Mucosa of descending colon (tissue), 3 donors: ENCODE data around the gene TPM1. TPM values are rescaled to one million over a fixed set of nuclear protein-coding genes. Genes with fewer than 3 reads are reported as not detected.

Source experiments
- ATAC-seq: fragments of 200-7000 bp; cut with Tn5 transposase; one replicate; pipeline ENCODE4 v1.9.1; 2020; ENCODE audit warnings: mild to moderate bottlenecking, moderate library complexity
- DNase-seq, 3 donors: peaks; one replicate each; pipeline ENCODE4 v3.0.0-alpha.2; 2020
- H3K36me3 ChIP-seq: fragments of 200-600 bp; one replicate; pipeline ENCODE4 v1.8.0; 2021; ENCODE audit warnings: low read depth, mild to moderate bottlenecking
- H3K4me1 ChIP-seq: fragments of 200-600 bp; one replicate; pipeline ENCODE4 v1.8.0; 2021; ENCODE audit warnings: low read depth, mild to moderate bottlenecking
- H3K4me3 ChIP-seq: fragments of 200-600 bp; one replicate; pipeline ENCODE4 v1.8.0; 2021; ENCODE audit warnings: mild to moderate bottlenecking
- H3K9me3 ChIP-seq: fragments of 200-600 bp; one replicate; pipeline ENCODE4 v1.8.0; 2021; ENCODE audit warnings: mild to moderate bottlenecking
- intact Hi-C, 2 donors: fragments of 100-400 bp; cut with DNase I in 1 of 2; cut with micrococcal nuclease in 1 of 2; formaldehyde crosslinking; loops; one replicate each; pipeline versions ENCODE4 v1.11.0 to v1.11.1; 2022; cut with DNase I, micrococcal nuclease
- total RNA-seq, 3 donors: library from RNA; stranded (reverse); fragmentation: NEBNext Ultra II Directional in 2 of 3; extraction: Animal tissue kit (Norgen Biotek cat#: 25700) in 2 of 3; gene quantifications; one replicate each; pipeline versions ENCODE4 v1.2.1 to v1.2.4, GENCODE V29; 2021 to 2023
- TF ChIP-seq, protein P1 (sequence below): fragments of 200-600 bp; IDR thresholded peaks from one replicate; pipeline ENCODE4 v1.8.0; 2022; ENCODE audit warnings: antibody characterized with exemption, mild to moderate bottlenecking
- donor health status: DM: no; HTN: no; CAD: no; lungs with moderate emphysema.
- donor health status: DM: no; HTN: no; CAD: no.
- donor health status: DM: no; HTN: yes; CAD: no.

Gene TPM1
- total RNA-seq, 3 donors from 2014 or later = 613 to 1,704 (median 696) TPM

DNA sequence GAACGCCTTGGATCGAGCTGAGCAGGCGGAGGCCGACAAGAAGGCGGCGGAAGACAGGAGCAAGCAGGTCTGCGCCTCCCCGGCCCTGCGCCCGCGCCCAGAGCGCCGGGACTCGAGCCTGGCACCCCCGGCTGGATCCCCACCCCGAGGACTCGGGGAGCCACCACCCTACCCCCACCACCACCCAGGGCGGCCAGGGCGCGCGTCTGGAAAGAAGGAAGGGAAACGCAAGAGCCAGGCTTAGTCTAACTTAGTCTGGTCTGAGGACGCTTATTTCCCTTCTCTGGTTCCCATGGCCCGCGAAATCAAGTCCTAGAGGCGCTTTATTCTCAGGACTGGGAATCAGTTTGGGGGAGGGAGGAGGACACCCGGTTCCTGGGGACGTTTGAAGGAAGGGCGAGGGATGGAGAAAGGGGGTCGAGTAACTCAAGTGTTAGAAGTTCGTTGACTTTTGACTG lies 359 bp downstream of the TPM1 start:
- no peaks in the 10 kb centered on the region for H3K9me3 ChIP-seq
- H3K4me1 ChIP-seq = peaks cover 15% of the 10 kb centered on the region
- ATAC-seq = peak; percentile 32
- TF ChIP-seq, protein P1, sequence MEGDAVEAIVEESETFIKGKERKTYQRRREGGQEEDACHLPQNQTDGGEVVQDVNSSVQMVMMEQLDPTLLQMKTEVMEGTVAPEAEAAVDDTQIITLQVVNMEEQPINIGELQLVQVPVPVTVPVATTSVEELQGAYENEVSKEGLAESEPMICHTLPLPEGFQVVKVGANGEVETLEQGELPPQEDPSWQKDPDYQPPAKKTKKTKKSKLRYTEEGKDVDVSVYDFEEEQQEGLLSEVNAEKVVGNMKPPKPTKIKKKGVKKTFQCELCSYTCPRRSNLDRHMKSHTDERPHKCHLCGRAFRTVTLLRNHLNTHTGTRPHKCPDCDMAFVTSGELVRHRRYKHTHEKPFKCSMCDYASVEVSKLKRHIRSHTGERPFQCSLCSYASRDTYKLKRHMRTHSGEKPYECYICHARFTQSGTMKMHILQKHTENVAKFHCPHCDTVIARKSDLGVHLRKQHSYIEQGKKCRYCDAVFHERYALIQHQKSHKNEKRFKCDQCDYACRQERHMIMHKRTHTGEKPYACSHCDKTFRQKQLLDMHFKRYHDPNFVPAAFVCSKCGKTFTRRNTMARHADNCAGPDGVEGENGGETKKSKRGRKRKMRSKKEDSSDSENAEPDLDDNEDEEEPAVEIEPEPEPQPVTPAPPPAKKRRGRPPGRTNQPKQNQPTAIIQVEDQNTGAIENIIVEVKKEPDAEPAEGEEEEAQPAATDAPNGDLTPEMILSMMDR = no peak
- H3K36me3 ChIP-seq = no peaks in the 10 kb centered on the region
- DNase-seq = no peak
- intact Hi-C loops = loop anchor here in 1 of 2 donors (10.0 kb wide), 2 partner anchors 148 to 198 kb away; no protein-coding TSS in a partner anchor
- peak overlapping the region; percentile 64 for H3K4me3 ChIP-seq

DNA sequence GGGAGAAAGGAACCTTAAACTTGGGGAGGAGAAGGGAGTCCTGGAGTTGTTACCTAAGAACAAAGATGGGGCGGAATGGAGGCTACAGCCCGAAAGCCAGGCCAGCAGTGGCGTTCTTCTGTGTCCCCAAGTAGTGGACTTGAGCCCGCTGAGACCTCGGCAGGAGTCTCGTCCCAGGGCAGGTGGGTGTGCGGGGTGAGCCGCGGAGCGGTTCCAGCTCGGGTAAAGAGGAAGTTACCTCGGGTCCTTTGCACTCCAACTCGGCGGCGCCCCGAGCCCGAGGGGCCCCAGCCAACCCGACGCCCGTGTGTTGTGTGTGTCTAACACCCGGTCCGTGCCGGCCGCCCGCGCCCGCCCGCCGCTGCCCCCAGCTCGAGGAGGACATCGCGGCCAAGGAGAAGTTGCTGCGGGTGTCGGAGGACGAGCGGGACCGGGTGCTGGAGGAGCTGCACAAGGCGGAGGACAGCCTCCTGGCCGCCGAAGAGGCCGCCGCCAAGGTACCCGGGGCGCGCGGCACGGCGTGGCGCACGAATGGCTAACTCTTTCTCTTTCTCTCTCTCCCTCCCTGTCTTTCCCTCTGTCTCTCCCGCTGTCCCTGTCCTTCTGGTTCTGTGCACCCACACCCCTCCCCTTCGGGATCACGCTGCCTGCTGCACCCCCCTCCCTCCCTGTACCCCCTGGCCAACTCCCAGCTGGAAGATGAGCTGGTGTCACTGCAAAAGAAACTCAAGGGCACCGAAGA lies 959 bp downstream of the TPM1 start:
- intact Hi-C loops = loop anchor here in 1 of 2 donors (10.0 kb wide), 2 partner anchors 149 to 199 kb away; no protein-coding TSS in a partner anchor
- ATAC-seq (peak; percentile 10), DNase-seq (peak in 2 of 3 donors; percentile 65 to 71)
- no peaks in the 10 kb centered on the region for H3K9me3 ChIP-seq
- TF ChIP-seq, protein P1 = no peak
- H3K36me3 ChIP-seq = no peaks in the 10 kb centered on the region
- peak overlapping the region; percentile 64 for H3K4me3 ChIP-seq
- H3K4me1 ChIP-seq = peaks cover 15% of the 10 kb centered on the region

DNA sequence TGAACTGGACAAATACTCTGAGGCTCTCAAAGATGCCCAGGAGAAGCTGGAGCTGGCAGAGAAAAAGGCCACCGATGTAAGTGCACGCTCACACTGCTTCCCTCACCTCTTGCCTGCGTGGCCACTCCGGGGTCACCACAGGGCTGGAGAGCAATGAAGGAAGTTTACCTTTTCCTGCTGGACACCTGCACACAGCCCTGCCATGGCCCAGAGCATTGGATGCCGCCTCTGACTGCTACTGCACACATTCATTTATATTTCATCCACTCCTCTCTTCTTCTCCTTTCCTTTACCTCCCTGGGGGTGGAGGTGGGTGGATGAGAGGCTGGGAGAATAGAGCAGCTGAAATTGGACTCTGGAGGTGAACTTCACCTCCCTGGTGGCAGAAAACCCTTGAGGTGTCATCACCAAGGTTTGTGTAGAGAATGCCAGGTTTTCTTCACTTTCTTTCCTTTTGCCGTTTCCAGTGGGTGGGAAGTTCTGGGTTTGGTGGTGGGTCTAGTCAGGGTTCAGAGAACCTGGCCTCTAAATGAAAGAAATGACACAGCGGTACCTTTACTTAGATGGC lies 1.6 kb downstream of the TPM1 start:
- H3K4me3 ChIP-seq = peak overlapping the region; percentile 64
- ATAC-seq (no peak), DNase-seq (peak in 1 of 3 donors; percentile 55)
- H3K36me3 ChIP-seq = no peaks in the 10 kb centered on the region
- no peaks in the 10 kb centered on the region for H3K9me3 ChIP-seq
- TF ChIP-seq, protein P1 = no peak
- intact Hi-C loops = loop anchor here in 1 of 2 donors (10.0 kb wide), 2 partner anchors 149 to 199 kb away; no protein-coding TSS in a partner anchor
- H3K4me1 ChIP-seq = peaks cover 15% of the 10 kb centered on the region

DNA sequence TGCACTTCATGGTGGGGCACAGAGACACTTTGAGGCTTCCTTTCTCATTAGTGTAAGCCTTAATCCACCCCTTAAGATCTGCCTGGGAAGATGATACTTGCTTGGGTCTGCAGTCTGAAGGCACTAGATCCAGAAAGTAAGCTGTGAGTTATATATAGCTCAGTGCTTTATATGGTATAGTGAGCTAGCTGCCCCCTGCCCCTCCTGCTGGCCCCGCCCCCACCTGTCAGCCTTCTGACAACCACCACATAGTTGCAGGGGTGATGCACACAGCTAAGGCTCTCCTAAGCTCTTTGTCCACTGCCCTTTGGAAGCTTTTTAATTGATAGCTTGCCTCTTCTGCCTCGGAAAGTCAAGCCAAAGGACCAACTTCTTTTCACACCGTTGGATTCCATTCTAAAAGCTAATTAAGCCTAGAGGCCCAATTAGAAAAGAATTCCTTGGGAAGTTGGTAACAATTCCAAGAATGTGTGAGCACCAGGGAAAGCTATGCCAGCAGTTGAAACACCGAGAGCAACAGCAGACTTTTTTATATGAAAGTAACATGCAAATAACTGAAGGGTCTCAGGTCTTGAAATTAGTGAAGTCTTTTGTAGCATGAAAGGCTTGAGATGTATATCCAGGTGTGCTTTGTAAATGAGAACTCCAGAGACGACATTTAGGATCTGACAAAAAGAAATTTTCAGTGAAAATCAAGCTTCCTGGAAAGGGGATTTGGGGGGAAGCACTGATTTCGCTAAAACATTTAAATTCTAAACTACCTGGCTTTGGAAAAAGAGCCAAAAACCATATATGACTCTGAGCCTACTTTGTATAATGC lies 2.3 kb downstream of the TPM1 start:
- peak overlapping the region; percentile 64 for H3K4me3 ChIP-seq
- H3K4me1 ChIP-seq = peaks cover 19% of the 10 kb centered on the region
- no peak for DNase-seq
- ATAC-seq = no peak
- H3K36me3 ChIP-seq = no peaks in the 10 kb centered on the region
- TF ChIP-seq, protein P1 = no peak
- no peaks in the 10 kb centered on the region for H3K9me3 ChIP-seq
- intact Hi-C loops = loop anchor here (5.0 to 10.0 kb wide), 3 partner anchors 47 to 200 kb away; no protein-coding TSS in a partner anchor

DNA sequence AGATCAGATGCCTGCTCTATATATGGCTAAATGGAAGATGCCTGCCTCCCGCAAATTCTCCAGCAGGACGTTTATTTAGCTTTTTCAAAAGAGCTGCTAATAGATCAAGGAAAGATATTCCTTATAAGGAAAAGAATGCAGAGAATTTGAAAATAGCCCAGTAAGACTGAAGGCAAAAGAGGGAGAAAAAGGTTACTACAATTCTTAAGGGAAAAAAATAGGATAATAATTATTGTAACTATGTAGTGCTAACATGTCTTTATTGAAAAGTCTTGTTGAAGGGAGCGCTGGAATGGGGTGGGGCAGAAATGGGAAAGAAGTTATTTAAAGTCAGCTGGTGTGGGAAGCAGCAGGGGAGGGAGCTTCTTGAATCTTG lies 2.9 kb downstream of the TPM1 start:
- TF ChIP-seq, protein P1 = no peak
- H3K4me1 ChIP-seq = peaks cover 21% of the 10 kb centered on the region
- H3K4me3 ChIP-seq = no peak overlapping the region
- intact Hi-C loops = loop anchor here (5.0 to 10.0 kb wide), 3 partner anchors 47 to 201 kb away; no protein-coding TSS in a partner anchor
- H3K9me3 ChIP-seq = no peaks in the 10 kb centered on the region
- no peak for ATAC-seq
- DNase-seq = no peak
- no peaks in the 10 kb centered on the region for H3K36me3 ChIP-seq
